AG09309 (cell line): ENCODE results near the gene DYNC2H1.
A peak's percentile ranks its signal among the peaks of the same experiment; 100 is the strongest.

ENCODE experiments used
- DNase-seq: peaks from one replicate; pipeline ENCODE4 v3.0.0-alpha.2; 2010; ENCODE audit warnings: low read depth
- H3K4me3 ChIP-seq: 2 replicates; pipeline ENCODE4 v1.5.1; 2011; ENCODE audit warnings: mild to moderate bottlenecking, low read depth, low read length, moderate library complexity; ENCODE audit not compliant: control insufficient read depth
- TF ChIP-seq, protein P1 (sequence below): IDR thresholded peaks from 2 replicates; pipeline ENCODE4 v1.5.1; 2011; ENCODE audit warnings: mild to moderate bottlenecking, low read depth, low read length, inconsistent platforms; ENCODE audit not compliant: insufficient read depth, control insufficient read depth; ENCODE audit errors: missing control alignments

Gene DYNC2H1, protein sequence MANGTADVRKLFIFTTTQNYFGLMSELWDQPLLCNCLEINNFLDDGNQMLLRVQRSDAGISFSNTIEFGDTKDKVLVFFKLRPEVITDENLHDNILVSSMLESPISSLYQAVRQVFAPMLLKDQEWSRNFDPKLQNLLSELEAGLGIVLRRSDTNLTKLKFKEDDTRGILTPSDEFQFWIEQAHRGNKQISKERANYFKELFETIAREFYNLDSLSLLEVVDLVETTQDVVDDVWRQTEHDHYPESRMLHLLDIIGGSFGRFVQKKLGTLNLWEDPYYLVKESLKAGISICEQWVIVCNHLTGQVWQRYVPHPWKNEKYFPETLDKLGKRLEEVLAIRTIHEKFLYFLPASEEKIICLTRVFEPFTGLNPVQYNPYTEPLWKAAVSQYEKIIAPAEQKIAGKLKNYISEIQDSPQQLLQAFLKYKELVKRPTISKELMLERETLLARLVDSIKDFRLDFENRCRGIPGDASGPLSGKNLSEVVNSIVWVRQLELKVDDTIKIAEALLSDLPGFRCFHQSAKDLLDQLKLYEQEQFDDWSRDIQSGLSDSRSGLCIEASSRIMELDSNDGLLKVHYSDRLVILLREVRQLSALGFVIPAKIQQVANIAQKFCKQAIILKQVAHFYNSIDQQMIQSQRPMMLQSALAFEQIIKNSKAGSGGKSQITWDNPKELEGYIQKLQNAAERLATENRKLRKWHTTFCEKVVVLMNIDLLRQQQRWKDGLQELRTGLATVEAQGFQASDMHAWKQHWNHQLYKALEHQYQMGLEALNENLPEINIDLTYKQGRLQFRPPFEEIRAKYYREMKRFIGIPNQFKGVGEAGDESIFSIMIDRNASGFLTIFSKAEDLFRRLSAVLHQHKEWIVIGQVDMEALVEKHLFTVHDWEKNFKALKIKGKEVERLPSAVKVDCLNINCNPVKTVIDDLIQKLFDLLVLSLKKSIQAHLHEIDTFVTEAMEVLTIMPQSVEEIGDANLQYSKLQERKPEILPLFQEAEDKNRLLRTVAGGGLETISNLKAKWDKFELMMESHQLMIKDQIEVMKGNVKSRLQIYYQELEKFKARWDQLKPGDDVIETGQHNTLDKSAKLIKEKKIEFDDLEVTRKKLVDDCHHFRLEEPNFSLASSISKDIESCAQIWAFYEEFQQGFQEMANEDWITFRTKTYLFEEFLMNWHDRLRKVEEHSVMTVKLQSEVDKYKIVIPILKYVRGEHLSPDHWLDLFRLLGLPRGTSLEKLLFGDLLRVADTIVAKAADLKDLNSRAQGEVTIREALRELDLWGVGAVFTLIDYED (N-terminal part only)

DNA sequence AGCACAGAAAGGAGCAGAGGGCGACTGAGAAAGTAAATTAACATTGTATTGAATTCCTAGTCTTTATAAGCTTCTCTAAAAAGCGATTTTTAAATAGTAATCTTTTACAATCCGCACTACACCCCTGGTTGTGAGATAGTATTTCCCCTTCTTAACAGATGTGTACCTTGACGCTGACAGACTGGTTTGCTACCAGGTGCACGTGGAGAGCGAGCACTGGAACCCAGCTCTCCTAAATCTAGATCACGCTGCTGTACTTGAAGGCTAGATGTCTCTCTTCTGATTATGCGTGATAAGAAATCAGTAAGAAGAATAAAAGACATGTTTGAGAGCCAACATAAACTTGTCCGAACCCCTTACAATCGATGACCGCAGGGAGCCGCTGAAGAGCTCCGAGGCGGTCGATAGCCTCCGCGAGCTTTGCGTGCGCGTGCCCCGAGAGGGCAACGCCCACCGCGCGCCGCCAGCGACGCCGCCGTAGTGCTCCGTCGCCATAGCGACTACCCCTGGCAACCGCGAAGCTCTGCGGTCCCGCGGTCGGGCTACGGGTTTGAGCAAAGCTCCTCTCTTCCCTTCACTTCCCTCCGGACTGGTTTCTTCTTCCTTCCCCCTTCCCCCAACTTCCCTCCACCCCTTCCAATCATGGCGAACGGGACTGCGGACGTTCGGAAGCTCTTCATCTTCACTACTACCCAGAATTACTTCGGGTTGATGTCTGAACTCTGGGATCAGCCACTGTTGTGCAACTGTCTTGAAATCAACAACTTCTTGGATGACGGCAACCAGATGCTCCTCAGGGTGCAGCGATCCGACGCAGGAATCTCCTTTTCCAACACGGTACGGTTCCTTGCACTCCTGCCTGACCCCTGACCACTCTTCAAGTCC, at the start of gene DYNC2H1:
Gene DYNC2H1 (plus strand): TSS at position 494 of the 885 bp plus-strand sequence. CDS start 149 bp downstream, at position 643.
- TF ChIP-seq, protein P1, sequence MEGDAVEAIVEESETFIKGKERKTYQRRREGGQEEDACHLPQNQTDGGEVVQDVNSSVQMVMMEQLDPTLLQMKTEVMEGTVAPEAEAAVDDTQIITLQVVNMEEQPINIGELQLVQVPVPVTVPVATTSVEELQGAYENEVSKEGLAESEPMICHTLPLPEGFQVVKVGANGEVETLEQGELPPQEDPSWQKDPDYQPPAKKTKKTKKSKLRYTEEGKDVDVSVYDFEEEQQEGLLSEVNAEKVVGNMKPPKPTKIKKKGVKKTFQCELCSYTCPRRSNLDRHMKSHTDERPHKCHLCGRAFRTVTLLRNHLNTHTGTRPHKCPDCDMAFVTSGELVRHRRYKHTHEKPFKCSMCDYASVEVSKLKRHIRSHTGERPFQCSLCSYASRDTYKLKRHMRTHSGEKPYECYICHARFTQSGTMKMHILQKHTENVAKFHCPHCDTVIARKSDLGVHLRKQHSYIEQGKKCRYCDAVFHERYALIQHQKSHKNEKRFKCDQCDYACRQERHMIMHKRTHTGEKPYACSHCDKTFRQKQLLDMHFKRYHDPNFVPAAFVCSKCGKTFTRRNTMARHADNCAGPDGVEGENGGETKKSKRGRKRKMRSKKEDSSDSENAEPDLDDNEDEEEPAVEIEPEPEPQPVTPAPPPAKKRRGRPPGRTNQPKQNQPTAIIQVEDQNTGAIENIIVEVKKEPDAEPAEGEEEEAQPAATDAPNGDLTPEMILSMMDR = peak; percentile 49
- DNase-seq = peak; percentile 59
- H3K4me3 ChIP-seq = peak within 1 kb of the TSS; percentile 95

DNA sequence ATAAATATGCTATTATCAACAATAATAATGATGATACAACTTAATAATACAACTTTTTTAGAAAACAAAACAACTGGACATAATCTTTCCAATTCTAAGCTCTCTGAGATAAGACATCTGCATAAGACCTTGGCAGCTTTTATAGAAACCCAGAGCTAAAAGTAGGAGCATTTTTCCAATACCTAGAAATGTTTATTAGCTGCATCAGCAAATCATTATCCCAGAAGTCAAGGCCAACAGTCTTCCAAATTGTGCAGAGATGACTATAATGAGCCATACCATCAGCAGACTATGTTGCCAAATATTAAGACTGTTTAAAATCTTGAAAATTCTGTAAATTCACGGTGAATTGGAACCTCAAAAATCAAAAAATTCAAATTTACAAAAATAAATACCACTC, 47.6 kb upstream of the DYNC2H1 start:
- no peak for DNase-seq
- H3K4me3 ChIP-seq = no peak overlapping the region
- TF ChIP-seq, protein P1 = no peak

DNA sequence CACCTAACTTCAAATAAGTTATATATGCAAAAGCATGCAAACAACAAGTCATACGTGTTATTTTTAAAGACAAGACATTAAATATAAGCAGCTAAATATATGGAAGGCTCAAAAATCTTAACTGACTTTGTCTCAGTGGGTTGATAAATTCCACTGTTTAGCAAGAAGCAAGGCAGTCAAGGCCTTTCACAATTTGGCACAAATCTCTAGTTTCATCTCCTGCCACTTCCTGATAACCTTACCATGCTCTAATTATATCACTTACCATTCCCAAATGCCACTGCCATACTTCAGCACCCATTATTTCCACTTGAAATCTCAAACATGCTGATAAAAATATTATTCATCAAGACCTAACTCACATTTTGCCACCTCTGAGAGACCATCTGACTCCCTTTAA, 42.1 kb upstream of the DYNC2H1 start:
- no peak overlapping the region for H3K4me3 ChIP-seq
- TF ChIP-seq, protein P1 = no peak
- no peak for DNase-seq

DNA sequence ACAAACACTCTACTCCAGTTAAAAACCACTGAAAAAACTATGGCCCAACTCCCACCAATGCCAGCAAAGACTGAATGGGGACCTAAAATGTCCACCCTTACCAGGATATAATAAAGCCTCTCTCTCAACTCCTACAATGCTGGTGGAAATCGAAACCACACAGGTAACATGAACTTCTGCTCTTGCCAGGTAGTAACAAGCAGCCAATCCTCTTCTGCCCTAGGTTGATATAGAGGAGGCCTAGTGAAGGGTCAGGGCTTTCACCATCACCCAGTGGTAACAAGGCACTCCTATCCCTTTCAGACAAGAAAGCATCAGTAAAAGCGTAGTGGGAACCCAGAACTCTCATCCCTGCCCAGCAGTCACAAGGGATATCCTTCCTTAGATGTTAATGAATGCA, 39.9 kb upstream of the DYNC2H1 start:
- no peak overlapping the region for H3K4me3 ChIP-seq
- TF ChIP-seq, protein P1 = no peak
- DNase-seq = no peak

DNA sequence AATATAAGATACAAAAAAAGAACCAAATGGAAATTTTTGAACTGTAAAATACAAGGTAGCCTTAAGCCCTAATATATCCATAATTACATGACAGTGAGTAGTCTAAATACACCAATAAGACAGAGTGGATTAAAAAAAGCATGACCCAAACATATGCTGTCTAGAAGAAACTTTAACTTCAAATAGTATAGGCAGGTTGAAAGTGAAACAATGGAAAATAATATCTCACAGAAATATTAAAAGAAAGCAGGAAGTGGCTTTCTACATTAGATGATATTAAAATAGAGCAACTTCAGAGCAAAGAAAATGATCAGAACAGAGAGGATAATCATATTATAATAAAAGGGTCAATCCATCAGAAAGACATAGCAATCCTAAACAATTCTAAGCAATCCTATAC, 39.1 kb upstream of the DYNC2H1 start:
- no peak overlapping the region for H3K4me3 ChIP-seq

More for the DNA sequence above, 39.1 kb upstream of the DYNC2H1 start:
- TF ChIP-seq, protein P1 = no peak
- DNase-seq = no peak
